ENCODE results near the gene PDCD2L.

GRCh38 chr19:34468409-34468808 is 64.2 kb downstream of the PDCD2L start:
- TF ChIP-seq CTCF (optimal IDR thresholded peaks at IDR 0.05 in 1 of 3, IDR thresholded peaks at IDR 0.05 in 1 of 3, conservative IDR thresholded peaks at IDR 0.05 in 1 of 3; ENCODE audit: extremely low read depth in 1 of 3, insufficient read depth in 2 of 3, low read length in 3 of 3): no peak
- no peak for TF ChIP-seq EZH2 (IDR thresholded peaks at IDR 0.05; ENCODE audit: low read length)
